ENCODE data around the gene KBTBD3. TPM values are rescaled to one million over a fixed set of nuclear protein-coding genes. Genes with fewer than 3 reads are reported as not detected.

Gene KBTBD3
- polyA plus RNA-seq, 1 experiment, result 7.3 TPM

- no peaks in the 10 kb centered on the region for H3K9me3 ChIP-seq (ENCODE audit: control insufficient read depth, insufficient read depth, low read length)
- ChIA-PET POLR2A (no interaction called here), CTCF (no interaction called here)
- no peak overlapping the region for H3K27ac ChIP-seq (ENCODE audit: low read depth, low read length)
- no peak overlapping the region for H3K4me3 ChIP-seq (ENCODE audit: low read depth, low read length)
- TF ChIP-seq, protein P1, sequence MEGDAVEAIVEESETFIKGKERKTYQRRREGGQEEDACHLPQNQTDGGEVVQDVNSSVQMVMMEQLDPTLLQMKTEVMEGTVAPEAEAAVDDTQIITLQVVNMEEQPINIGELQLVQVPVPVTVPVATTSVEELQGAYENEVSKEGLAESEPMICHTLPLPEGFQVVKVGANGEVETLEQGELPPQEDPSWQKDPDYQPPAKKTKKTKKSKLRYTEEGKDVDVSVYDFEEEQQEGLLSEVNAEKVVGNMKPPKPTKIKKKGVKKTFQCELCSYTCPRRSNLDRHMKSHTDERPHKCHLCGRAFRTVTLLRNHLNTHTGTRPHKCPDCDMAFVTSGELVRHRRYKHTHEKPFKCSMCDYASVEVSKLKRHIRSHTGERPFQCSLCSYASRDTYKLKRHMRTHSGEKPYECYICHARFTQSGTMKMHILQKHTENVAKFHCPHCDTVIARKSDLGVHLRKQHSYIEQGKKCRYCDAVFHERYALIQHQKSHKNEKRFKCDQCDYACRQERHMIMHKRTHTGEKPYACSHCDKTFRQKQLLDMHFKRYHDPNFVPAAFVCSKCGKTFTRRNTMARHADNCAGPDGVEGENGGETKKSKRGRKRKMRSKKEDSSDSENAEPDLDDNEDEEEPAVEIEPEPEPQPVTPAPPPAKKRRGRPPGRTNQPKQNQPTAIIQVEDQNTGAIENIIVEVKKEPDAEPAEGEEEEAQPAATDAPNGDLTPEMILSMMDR (IDR thresholded peaks at IDR 0.05; ENCODE audit: low read depth, low read length), result no peak
- no peak for DNase-seq (ENCODE audit: low read depth, low spot score)
- no peaks in the 10 kb centered on the region for H3K27me3 ChIP-seq (ENCODE audit: control insufficient read depth, insufficient read depth, low read length)
These were observed 45.8 kb downstream of the KBTBD3 start for GRCh38 chr11:106031202-106031810.

DNA sequence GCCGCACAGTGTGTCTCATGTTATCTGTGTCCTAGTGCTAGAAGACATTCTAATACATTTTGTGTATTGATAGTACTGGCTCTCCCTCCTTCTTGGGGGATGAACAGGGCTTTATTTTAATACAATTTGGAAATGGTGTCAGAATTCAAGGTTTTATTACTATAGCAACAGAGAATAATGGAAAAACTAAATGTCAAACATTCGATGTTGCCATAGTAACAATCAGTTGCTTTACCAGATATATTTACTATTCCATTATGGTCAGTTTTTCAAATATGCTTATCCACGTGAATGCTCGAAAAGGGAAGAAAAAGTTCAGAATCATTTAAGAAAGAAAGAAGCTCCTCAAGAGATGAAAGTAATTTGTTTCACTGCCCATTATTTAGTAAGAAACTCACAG, 46.5 kb downstream of the KBTBD3 start:
- ChIA-PET POLR2A (no interaction called here), CTCF (no interaction called here)
- DNase-seq (ENCODE audit: low read depth, low spot score), result no peak
- TF ChIP-seq, protein P1 (IDR thresholded peaks at IDR 0.05; ENCODE audit: low read depth, low read length), result no peak
- H3K9me3 ChIP-seq (ENCODE audit: control insufficient read depth, insufficient read depth, low read length), result no peaks in the 10 kb centered on the region
- no peak overlapping the region for H3K4me3 ChIP-seq (ENCODE audit: low read depth, low read length)
- no peaks in the 10 kb centered on the region for H3K27me3 ChIP-seq (ENCODE audit: control insufficient read depth, insufficient read depth, low read length)
- H3K27ac ChIP-seq (ENCODE audit: low read depth, low read length), result no peak overlapping the region

DNA sequence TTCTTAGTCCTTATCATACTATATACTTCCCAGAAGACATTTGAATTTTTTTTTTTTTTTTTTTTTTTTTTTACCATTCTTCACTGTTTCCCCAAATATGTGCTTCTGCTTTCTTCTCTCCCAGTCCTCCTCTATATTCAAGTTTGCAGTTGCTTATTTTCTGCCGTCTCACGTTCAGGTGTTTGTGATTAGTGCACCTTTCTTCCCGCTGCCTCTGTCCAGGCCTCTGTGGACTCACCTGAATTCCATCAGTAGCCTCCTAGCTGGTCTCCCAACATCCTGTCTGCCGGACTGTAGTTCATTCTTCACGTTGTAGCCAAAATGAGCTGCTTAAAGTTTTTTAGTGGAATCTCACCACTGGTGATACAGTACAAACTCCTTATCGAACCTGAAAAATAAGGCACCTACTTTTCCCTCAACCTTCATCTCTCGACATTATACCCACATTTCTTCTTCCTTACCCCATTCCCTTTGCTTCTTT, 54.3 kb downstream of the KBTBD3 start:
- no peaks in the 10 kb centered on the region for H3K9me3 ChIP-seq (ENCODE audit: control insufficient read depth, insufficient read depth, low read length)
- POLR2A ChIA-PET, result no interaction called here
- TF ChIP-seq, protein P1 (IDR thresholded peaks at IDR 0.05; ENCODE audit: low read depth, low read length), result no peak
- no peak overlapping the region for H3K27ac ChIP-seq (ENCODE audit: low read depth, low read length)
- no peak for DNase-seq (ENCODE audit: low read depth, low spot score)
- CTCF ChIA-PET, result no interaction called here
- peak overlapping the region; percentile 70 for H3K4me3 ChIP-seq (ENCODE audit: low read depth, low read length)
- no peaks in the 10 kb centered on the region for H3K27me3 ChIP-seq (ENCODE audit: control insufficient read depth, insufficient read depth, low read length)

DNA sequence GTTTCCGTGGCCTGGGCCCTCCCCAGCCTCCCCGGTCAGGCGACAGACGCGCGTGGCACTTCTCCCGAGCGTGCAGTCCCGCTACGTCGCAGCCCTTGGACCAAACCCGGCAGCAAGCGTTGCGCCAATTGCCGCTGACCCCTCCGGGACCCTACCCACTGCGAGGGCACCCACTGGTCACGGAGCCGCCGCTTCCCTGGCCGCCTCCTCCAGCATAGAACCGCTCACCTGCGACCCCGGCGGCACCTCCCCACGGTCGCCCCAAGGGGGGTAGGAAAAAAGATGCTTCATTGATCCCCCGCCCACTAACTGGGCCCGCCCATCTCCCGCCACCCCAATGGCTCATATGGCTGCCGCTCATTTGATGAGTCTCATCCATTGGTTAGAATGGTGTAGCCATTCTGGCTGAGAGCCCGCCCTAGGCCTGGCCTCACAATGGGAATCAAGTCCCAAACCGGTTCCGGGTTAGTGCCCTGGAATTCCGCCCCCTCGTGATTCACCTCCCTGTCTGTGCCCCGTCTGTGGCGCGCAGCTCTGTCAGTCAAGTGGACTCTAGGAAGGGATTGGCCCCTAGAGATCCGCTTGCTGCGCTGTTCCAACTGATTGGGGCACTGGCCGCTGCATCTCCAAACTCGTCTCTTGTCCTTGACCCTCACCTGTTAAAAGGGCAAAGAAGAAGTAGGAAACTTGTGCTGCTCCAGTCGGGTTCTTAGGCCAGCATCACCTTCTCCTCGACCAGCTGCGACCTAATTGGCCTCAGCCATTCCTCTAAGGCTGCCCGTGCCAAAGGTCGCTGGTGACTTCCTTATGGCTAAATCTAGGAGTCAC, 55.0 kb downstream of the KBTBD3 start, which contains the start of gene MSANTD4:
Gene MSANTD4 (minus strand): TSS at position 274 of the 828 bp plus-strand sequence. CDS start 11,323 bp downstream, outside the sequence.
- Histone ChIP-seq H3K27ac (ENCODE audit: low read depth, low read length) (no peak within 1 kb of the TSS), H3K4me3 (ENCODE audit: low read depth, low read length) (peak within 1 kb of the TSS; percentile 83), H3K27me3 (ENCODE audit: control insufficient read depth, insufficient read depth, low read length) (no peaks in the 10 kb centered on the region), H3K9me3 (ENCODE audit: control insufficient read depth, insufficient read depth, low read length) (no peaks in the 10 kb centered on the region)
- TF ChIP-seq, protein P1 (IDR thresholded peaks at IDR 0.05; ENCODE audit: low read depth, low read length), result no peak
- peak; percentile 99 for DNase-seq (ENCODE audit: low read depth, low spot score)
- ChIA-PET CTCF (no interaction called here), POLR2A (no interaction called here)
